GM18861 (cell line): ENCODE data around the gene LRP6.
A peak's percentile ranks its signal among the peaks of the same experiment; 100 is the strongest.
"Not testable (repeated sequence)": the region's sequence is repeated elsewhere in the genome, so short reads cannot be mapped to it uniquely, and the experiment has no call there.

Source experiments
- ATAC-seq: cut with Tn5 transposase; IDR thresholded peaks from one replicate; pipeline ENCODE4 v1.9.1; 2021; ENCODE audit not compliant: unreplicated experiment

Gene LRP6

DNA sequence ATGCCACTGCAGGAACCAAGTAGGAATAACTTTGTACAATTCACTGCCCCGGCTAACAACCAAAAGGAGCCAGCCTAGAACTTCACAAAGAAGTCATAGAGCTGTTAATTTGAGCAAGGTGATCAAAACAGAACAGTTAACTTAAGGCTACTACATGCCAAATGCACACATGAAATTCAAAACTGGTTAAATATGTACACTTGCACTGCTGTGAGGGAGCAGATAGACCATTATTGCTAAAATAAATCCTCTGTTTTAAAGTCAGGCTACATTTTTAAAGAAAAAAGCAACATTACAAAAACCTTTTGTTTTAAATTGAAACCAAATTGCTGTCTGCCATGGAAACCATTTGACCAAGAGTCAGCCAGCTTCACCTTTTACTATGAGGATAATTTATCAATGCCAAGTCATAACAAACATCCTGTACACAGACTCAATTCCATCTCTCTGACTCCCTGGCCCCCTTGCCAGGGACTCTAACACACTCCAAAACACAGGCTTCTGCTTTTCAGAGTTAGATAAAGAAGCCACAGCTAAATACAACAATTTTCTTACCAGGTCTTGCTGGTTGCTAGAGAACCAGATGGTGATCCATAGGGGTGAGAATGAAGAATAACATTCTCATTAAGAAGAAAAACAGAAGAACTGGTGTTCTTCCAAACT lies 84.0 kb downstream of the LRP6 start:
- ATAC-seq = no peak

DNA sequence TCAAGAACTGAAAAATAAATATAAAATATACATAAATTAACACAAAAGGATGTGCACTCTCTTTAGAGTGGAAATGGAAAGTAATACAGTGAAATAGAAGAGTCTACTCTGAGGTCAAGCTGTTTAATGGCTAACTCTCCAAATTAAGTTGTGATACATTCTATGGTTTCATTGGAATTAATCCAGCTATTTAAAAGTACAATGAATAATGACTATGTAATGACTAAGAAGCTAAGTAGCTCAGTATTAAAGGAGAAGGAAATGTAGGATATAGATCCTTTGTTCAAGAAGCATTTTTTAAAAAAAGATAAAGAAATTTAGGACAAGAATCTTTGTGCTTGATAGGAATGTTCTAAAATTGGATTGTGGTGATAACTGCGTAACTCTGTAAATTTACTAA lies 85.3 kb downstream of the LRP6 start:
- ATAC-seq = no peak

DNA sequence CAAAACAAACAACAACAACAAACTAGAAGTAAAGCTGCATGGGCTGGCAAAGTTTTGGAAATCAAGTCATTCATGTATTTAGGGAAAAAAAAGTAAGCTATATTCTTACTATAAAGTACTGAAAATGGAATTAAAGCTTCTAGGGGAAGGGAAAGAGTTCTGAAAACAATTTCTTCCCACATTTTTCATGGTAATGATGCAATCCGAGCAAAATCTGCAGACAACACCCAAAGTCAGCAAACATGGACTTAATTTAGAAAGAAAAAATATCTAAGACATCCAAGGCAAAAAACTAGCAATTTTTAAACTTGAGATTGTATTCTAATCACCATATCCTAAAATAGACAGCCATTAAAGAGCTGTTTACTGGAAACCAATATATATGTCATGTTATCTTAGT lies 86.3 kb downstream of the LRP6 start:
- no peak for ATAC-seq

DNA sequence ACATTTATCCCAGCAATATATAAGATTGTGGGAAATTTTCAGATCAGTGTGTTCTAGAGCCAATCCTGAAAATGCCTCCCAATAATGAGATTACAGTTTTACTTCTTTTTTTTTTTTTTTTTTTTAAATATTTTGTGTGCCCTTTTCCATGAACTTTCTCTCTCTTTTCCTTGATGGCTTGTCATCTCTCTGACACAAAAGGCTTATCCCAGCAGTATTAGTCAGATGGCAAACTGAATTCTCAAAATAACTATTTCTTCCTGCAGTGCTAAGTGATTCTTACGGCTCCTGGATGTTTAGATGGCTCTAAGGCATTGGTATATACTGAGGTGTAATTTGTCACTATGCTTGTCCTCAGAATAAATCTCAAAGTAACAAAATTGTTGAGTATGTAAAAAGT lies 86.7 kb downstream of the LRP6 start:
- ATAC-seq = no peak

DNA sequence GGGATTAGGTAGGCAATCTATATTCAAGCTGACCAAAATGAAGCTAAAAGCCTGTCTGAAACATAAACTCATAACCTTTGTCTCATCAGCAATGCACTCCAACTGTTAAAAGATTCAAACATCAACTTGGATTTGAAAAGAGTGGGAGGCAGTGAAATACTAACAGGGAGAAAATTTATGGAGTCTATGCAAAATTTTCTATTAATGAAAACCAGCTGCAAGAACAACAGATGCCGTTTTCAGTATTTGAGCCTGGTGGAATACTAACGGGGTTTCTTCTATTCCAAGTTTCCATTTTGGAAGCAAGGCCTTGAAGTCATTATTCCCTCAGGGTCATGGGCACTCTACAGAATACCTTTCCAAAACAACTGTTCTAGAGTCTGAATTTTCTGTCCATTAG lies 88.3 kb downstream of the LRP6 start:
- ATAC-seq = no peak

DNA sequence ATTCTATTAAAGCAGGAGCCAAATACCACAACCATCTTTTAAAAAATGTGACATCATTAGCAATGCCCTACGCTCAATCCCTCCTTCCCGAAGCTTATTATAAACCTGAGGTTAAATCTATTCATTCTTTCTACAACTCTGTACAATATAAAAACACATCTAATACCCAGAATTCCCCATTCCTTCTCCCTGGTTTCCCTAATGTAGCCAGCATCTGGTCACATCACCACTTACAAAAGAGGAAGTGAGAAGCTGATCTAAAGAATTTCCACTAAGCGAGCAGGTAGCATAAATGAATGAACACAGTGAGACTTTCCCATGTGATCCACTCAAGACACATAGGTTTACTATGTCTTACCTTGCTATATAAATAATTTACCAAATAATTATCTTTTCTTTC lies 90.4 kb downstream of the LRP6 start:
- peak; percentile 39 for ATAC-seq

DNA sequence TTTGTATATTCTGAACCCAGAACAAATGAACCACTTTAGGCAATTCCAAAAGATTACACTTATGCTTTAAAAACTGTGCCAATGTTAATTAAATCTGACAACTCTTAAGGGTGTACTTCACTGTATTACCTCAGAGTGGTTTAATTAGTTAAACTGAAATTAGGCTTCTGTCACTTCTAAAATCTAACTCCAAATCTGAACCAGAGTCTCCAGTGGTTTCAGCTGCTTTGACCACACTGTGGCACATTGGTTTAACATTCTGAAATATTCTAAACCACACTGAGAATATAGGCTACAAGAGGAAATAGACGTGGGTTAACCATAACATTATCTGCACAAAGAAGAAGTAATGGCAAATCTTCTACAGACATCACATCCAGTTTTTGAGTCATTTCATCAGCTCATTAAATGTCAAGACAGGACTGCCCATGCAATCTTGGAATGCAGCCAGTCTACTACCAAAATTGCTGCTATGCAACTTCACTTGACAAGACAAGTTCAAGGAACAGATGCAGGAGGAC lies 94.8 kb downstream of the LRP6 start:
- peak; percentile 86 for ATAC-seq

DNA sequence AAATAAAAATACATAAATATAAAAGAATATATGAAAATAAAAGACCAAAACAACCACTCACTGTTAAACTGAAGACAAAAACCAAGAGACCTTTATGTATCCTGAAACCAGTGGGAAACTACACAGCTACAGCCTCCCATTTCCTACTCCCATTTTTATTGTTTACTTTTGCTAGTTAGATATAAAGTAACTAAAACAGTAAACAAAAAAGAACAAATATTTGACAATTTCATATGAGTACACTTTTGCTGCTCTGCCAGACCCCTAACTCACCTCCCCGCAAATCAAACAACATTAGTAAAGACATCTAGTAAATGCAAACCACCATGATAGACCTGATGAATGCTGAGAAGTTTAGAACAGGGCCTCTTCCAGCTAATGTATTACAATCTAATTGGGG lies 99.0 kb downstream of the LRP6 start:
- ATAC-seq = no peak

DNA sequence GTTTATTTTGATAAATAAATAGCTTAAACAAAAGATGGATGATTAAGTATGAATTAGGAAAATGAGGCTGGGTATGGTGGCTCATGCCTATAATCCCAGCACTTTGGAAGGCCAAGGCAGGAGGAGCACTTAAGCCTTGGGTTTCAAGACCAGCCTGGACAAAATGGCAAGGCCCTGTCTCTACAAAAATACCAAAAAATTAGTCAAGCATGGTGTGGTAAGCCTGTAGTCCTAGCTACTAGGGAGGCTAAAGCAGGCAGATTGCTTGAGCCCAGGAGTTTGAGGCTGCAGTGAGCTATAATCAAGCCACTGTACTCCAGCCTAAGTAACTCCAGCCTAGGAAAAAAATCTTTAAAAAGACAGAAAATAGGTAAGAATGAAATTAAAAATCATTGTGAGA lies 100.1 kb downstream of the LRP6 start:
- no peak for ATAC-seq

DNA sequence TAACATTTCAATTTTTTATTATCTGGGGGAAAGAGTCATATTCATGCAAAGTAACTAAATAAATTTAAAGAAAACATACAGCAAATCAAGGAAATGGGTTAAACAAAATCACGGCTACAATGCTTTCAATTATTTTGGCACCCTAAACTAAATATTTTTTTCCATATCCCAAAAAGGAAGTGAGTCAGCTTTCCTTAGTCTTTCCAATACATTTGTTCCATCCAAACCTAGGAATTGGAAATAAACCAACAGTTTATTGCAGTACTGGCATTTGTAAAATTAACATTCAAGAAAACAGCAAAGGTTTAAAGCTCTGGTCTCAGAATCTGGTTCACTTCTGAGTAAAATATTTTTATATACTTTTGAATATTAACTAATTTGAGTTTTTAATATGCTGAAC lies 106.9 kb downstream of the LRP6 start:
- ATAC-seq = no peak

DNA sequence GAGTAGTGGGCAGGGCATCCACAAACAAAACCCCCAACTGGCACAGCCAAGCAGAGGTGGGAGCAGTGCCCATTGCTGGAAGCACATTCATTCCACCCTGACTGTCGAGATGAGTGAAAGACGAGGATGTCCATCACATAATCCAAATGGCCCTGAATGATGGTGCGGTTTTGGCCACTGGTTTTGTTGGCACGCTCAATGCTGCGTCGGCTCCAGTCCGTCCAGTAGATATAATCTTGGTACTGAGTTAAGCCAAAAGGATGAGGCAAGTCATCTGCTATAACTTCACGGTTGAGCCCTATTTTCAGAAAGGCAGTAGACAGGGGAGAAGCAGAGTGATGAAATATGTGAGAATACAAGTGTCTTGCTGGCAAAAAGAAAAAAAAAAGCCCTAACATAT lies 108.0 kb downstream of the LRP6 start:
- no peak for ATAC-seq

DNA sequence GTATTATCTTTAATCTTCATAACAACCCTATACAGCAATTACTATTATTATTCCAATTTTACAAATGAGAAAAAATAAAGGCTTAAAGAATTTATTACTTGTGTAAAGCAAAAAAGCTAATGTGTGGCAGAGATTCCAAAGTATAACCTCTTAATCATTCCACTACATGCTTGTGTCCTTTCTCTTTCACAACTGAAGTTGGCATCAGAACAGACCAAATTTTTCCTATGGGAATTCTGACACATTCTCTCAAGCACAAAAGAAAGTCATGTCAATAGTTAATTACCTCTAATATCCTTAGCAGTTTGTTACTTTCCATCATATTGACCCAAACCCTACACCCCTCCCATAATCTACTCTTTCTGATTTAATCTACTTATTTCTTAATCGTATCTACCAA lies 109.4 kb downstream of the LRP6 start:
- no peak for ATAC-seq

DNA sequence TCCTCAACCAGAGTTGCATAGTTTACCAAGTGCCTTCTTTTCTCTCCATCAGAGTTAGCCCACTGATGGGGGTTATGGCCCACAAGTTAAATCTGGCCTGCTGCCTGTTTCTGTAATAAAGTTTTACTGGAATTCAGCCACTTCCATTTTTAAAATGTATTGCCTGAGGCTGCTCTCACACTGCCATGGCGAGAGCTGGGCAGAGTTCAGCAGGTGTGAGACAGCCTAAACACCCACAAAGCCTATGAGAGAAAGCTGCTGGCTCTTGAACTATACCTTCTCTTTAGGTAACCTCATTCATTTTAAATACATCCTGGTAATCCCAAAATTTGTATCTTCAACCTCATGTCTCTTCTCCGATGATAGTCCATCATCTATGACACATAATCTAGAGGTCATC lies 110.0 kb downstream of the LRP6 start:
- ATAC-seq = no peak

DNA sequence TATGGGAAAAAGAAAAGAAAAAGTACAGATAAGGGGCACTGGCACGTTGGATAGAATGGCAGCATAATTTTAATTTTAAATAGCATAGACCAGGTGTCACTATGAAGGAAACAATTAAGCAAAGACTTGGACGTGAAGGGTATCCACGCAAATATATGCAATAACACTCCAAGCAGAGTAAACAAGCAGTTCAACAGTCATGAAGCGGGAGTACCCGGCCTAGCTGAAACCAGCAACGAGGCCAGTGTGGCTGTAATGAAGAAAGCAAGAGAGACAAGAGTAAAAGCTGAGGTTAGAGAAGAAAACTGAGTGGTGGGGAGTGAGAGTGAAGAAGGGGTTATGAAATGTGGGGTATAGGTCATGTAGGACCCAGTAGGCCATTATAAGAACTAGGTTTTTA lies 110.7 kb downstream of the LRP6 start:
- no peak for ATAC-seq

DNA sequence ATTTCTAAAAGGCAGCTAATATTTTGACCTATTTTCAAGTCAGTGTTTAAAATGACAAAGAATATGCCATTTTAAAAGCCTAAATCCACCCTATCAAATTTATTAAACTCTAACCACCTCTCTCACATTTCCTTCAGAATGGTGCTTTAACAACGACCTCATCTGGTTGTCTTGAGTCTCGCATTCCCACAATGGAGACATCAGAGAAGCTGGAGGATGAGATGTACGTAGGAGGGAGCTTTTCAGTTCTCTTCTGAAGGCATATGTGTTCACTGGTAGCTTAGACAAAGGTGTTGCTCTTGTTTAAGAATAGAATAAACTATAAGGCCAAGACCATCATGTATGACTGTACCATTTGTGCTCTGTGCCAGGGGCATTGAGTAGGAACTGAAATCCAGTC lies 113.2 kb downstream of the LRP6 start:
- ATAC-seq = no peak

DNA sequence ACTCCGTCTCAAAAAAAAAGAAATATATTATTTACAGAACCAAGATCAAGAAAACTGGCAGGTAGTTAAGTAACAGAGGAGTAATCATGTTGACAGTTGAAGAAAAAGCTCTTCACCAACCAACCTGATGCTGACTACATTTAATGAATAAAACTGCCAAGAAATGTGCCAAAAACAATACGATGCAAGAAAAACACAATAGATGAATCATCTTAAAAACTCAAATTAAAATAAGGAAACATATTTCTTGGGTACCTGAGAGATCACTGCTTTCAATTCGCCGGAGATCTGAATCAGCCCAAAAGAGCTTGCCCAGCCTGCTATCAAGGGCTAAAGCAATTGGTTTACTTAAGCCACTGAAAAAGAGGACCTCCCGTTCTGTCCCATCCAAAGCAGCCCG lies 119.7 kb downstream of the LRP6 start:
- ATAC-seq = no peak

DNA sequence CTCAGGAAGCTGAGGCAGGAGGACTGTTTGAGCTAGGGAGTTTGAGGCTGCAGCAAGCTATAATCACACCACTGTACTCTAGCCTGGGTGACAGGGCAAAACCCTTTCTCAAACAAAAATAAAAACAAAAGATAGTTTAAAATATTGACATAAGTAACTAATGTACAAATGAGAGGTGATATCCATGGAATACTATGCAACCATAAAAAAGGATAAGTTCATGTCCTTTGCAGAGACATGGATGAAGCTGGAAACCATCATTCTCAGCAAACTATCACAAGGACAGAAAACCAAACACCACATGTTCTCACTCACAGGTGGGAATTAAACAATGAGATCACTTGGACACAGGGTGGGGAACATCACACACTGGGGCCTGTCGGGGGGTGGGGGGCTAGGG lies 122.3 kb downstream of the LRP6 start:
- ATAC-seq = not testable (repeated sequence)

DNA sequence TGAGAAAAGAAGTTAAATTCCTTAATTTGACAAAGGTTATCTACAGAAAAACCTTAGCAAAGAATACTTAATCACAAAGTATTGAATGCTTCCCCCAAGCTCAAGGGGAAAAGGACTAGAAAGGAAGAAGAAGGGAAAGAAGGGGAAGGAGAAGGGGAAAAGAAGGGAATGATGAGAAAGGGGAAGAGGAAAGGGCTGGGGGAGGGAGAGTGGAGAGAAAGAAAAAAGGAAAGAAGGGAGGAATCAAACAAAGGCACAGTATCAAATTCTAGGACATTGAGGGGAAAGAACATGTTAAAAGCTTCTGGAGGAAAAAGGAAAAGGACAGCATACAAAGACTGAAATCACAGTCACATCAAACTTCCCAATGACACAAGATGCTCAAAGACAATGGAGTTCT lies 125.8 kb downstream of the LRP6 start:
- no peak for ATAC-seq

DNA sequence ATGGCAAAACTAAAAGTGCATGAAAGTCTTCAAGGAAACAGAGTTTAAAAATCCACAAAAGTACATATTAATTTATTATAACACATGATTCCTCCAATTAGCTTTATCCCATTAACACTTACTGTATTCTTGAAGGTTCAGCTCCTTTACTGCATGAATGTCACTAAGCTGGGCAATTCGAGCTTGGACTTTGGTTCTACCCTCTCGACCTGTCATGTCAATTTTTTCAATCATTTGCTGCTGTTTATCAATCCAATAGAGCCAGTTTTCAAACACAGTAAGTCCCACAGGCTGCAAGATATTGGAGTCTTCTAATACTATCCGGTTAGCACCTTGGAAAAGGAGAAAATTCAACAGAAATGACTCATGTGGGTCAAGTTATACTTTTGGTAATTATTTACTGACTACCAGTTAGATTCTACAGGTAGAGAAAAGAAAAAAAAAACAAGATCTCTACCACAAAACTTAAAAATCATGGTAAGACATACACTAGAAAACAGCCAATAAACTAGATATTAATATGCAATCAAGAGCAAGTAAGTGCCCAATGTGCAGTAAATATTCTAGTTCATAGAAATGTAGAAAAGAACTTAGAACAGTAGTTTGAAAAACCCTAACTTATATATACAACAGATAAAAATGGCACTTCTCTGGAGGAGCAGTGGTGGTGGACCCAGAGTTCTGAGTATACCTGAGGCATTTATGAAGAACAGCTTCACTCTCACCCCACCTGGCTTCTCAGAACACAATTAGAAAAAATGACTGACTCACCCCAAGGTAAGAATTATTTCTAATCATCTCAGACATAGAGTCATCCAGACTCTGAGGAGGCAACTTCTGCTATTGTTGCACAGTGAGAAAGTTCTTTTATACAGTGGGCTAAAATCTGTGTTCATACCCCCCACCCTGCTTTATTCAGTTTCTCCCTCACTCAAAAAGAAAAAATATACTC lies 128.4 kb downstream of the LRP6 start:
- ATAC-seq = no peak

DNA sequence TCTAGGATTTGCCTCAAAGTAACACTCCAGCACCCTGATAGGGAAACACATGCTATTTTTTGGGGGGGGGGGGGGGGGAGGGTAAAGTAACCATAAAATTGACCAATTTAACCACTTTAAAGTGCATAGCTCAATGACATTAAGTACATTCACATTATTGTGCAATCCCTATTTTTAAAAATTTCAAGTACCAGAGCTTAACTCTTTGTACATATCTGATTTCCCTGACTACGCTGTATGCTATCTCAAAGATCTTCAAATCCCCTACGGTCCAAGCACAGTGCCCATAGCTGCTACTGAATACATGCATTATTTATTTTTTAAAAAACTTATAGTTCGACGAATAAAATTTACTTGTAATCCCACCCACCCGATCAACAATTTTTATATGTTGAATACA lies 133.1 kb downstream of the LRP6 start:
- no peak for ATAC-seq

DNA sequence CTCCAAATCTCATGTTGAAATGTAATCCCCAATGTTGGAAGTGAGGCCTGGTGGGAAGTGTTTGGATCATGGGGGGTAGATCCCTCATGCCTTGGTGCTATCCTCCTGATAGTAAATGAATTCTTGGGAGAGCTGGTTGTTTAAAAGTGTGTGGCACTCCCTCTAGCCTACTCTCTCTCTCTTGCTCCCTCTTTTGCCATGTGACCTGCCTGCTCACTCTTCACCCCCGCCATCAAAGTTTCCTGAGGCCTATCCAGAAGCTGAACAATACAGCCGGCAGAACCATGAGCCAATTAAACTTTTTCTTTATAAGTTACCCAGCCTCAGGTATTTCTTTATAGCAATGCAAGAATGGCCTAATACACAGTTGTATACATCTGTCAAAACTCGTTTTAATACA lies 133.6 kb downstream of the LRP6 start:
- no peak for ATAC-seq

DNA sequence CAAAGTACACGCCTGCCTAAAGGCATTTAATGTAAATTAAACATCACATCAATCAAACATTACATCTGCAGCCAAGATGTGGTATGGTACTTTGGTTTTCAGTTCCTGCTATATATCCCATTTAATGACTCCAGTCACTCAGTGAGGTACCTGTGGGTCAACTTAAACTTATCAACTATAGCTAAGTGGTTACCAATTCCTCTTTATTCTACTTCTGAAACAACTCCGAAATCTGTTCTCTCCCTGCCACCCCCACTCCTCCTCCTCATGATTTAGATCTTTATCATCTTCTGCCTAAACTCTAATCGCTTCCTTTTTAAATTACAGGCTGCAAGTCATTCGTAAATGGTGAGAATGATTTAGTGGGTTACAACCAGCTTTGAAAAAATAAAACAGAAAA lies 138.2 kb downstream of the LRP6 start:
- ATAC-seq = no peak
